PC-3 (cell line): ENCODE measurements around the gene CSNK1D.

Experiments used
- EZH2 ChIP-seq: fragments of 300-600 bp; sonication (generic); IDR thresholded peaks from one replicate; pipeline ENCODE4 v1.6.1; 2017; ENCODE audit warnings: antibody characterized with exemption, mild to moderate bottlenecking, low read length; ENCODE audit not compliant: unreplicated experiment
- EZH2phosphoT487 ChIP-seq: fragments of 300-600 bp; sonication (generic); IDR thresholded peaks from 2 replicates; pipeline ENCODE4 v1.6.1; 2018; ENCODE audit warnings: mild to moderate bottlenecking, antibody characterized with exemption, low read length, borderline replicate concordance
- TF ChIP-seq, protein P1 (sequence below): fragments of 300-600 bp; sonication (generic); conservative IDR thresholded peaks from 2 replicates; pipeline ENCODE4 v1.5.1; 2017; ENCODE audit warnings: antibody characterized with exemption, low read depth, mild to moderate bottlenecking, low read length

GRCh38 chr17:82300707-82301270 is 27.3 kb upstream of the CSNK1D start:
- TF ChIP-seq, protein P1, sequence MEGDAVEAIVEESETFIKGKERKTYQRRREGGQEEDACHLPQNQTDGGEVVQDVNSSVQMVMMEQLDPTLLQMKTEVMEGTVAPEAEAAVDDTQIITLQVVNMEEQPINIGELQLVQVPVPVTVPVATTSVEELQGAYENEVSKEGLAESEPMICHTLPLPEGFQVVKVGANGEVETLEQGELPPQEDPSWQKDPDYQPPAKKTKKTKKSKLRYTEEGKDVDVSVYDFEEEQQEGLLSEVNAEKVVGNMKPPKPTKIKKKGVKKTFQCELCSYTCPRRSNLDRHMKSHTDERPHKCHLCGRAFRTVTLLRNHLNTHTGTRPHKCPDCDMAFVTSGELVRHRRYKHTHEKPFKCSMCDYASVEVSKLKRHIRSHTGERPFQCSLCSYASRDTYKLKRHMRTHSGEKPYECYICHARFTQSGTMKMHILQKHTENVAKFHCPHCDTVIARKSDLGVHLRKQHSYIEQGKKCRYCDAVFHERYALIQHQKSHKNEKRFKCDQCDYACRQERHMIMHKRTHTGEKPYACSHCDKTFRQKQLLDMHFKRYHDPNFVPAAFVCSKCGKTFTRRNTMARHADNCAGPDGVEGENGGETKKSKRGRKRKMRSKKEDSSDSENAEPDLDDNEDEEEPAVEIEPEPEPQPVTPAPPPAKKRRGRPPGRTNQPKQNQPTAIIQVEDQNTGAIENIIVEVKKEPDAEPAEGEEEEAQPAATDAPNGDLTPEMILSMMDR = peak; percentile 77
- TF ChIP-seq EZH2phosphoT487 (no peak), EZH2 (no peak)
